NOMO-1 treated with dmso at 0.1 percent for 144 hours (cell line): ENCODE data around the gene GSTM1.
"Not testable (repeated sequence)": the region's sequence is repeated elsewhere in the genome, so short reads cannot be mapped to it uniquely, and the experiment has no call there.

Experiments used
- DNase-seq: peaks from one replicate; lab custom pipeline; 2025; ENCODE audit not compliant: unreplicated experiment; lab: John Stamatoyannopoulos, UW

Gene GSTM1

DNA sequence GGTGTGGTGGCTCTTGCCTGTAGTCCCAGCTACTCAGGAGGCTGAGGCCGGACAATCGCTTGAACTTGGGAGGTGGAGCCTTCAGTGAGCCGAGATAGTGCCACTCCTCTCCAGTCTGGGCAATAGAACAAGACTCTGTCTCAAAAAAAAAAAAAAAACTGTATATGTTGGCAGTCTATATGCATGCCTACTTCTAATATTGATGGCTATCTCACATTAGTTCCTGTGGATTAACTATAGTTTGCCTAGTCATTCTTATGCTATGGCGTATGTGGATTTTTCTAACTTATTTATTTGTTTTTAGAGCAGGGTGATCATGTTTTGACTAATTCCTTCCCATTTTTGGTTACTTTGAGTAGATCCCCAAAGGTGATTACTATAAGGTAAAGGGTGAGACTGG lies 9.4 kb downstream of the GSTM1 start:
- no peak for DNase-seq

DNA sequence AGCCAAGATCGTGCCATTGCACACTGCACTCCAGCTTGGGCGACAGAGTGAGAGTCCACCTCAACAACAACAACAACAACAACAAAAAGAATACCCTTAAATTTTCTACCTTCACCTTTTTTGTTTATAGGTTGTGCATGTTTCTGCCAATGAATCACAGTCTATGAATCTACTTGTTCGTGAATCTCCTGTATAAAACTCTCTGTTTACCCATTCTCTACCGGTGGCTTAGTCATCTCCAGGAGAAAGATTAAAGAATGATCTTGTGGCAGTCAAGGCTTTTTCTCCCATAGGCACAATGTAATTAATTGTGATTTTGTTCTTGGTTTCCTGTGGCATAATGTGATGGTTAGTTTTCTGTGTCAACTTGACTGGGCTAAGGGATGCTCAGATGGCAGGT lies 10.2 kb downstream of the GSTM1 start:
- DNase-seq: not testable (repeated sequence)

DNA sequence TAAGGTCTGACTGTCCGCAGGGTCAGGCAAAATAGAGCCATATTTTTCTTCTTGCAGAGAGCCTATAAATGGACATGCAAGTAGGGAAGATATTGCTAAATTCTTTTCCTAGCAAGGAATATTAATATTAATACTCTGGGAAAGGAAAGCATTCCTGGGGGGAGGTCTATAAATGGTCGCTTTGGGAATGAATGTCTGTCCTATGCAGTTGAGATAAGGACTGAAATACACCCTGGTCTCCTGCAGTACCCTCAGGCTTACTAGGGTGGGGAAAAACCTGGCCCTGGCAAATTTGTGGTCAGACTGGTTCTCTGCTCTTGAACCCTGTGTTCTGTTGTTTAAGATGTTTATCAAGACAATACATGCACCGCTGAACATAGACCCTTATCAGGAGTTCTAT lies 15.3 kb downstream of the GSTM1 start:
- not testable (repeated sequence) for DNase-seq

DNA sequence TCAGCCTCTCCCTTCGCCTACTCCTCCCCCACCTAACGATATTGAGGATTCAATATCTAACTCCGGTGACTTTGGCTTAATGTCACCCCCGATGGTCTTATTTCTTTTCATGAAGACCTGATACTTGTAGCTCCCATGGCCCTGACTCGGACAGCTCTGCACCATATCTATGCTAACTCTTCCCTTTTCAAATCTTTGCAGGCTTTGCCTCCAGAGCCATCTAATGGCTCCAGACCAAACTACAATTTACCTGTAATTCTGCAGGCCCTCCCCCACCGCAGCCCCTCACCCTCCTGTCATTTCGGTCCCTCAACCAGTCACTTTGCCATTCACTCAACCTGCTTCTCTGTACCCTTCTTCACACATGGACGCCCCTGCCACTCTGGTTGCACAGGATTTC lies 16.6 kb downstream of the GSTM1 start:
- no peak for DNase-seq

DNA sequence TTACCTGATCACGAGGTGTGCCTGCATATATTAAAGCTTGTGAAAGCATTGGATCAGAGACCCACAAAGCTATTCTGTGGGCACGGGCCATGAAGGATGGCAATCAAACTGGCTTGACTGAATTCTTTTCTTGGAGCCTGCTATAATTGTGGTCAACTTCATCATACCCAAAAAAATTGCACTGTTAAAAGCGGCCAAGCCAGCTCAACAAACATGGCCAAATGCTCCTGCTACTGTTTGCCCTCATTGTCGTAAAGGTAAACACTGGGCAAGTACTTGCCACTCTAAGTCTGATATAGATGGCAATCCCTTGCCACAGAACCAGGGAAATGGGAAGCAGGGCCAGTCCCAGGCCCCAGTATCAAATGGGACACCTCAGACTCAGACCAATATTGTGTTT lies 17.8 kb downstream of the GSTM1 start:
- no peak for DNase-seq

DNA sequence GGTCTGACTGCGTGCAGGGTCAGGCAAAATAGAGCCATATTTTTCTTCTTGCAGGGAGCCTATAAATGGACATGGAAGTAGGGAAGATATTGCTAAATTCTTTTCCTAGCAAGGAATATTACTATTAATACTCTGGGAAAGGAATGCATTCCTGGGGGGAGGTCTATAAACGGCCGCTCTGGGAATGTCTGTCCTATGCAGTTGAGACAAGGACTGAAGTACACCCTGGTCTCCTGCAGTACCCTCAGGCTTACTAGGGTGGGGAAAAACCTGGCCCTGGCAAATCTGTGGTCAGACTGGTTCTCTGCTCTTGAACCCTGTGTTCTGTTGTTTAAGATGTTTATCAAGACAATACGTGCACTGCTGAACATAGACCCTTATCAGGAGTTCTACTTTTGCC lies 21.3 kb downstream of the GSTM1 start:
- not testable (repeated sequence) for DNase-seq

DNA sequence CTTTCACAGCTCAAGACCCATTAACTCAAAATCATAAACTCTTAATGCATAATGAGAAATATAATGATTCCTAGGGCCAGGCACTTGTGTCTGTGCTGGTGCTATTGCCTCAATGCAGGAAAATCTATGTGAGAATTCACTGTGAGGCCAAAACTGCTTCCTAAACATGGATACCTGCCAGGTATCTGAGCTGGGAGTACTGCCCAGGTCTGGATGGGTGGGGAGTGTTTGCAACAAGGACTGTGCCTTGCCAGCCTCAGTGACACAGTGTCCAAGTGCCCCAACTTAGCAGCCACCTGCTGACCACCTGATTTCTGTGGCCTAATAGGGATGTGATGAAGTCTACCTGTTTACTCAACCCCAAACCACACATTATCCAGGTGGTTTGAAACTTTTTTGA lies 22.2 kb downstream of the GSTM1 start:
- DNase-seq: not testable (repeated sequence)

DNA sequence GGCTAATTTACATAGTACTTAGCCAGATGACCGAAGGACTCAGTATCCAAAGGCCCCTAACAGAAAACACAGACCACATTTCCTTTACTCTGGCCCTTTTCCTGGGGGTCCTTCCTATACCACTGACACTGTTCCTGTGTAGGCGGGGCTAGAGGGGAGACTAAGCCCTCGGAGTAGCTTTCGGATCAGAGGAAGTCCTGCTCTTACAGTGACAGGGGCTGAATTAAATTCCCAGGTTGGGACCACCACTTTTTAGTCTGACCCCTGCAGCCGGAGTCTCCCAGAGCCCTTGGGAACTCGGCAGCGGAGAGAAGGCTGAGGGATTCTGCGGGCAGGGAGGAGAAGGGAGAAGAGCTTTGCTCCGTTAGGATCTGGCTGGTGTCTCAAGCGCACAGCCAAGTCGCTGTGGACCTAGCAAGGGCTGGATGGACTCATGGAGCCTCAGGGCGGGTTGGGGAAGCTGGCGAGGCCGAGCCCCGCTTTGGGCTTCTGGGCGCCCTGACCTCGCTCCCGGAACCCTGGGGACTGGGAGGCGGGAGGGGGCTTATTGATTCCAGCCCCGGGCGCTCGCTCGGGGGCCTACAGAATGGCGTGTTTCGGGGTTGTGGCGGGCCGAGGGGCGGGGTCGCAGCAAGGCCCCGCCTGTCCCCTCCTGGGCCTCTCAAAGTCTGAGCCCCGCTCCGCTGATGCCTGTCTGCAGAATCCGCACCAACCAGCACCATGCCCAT lies 24.1 kb downstream of the GSTM1 start, which contains the start of gene GSTM5:
GSTM5 (plus strand) TSS at position 659 of the 728 bp plus-strand sequence; CDS start at position 721, 62 bp downstream.
- DNase-seq: not testable (repeated sequence)

DNA sequence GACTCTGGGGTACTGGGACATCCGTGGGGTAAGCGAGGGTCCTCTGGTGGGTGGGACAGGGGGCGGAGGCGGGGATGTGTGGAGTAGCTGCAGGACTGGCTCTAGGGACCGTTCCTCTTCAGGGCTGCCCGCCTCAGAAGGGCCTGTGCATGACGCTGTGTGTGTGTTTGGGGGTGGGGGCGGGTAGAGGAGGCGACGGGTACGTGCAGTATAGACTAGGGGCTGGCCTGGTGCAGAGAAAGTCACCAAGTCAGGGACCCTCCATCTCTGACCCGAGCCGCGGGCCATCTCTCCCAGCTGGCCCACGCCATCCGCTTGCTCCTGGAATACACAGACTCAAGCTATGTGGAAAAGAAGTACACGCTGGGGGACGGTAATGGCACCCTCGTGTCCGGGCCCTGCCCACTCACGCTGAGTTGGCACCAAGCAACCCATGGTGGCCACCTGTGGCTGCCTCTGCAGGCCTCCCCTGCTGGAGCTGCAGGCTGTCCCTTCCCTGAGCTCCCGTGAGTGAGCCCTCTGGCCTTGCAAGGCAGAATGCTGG lies 24.8 kb downstream of the GSTM1 start:
- DNase-seq: no peak

DNA sequence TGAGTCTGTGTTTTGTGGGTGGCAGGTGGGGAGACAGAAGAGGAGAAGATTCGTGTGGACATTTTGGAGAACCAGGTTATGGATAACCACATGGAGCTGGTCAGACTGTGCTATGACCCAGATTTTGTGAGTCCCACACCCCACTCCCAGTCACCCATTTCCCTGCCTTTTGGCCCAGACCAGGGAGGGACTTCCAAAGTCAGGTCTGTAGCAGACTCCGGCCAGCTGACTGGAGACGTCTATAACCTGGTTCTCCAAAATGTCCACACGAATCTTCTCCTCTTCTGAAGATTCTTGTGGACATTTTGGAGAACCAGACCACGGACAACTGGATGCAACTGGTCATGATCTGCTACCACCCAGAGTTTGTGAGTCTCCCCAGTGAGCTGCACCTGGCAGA lies 26.0 kb downstream of the GSTM1 start:
- DNase-seq: no peak

DNA sequence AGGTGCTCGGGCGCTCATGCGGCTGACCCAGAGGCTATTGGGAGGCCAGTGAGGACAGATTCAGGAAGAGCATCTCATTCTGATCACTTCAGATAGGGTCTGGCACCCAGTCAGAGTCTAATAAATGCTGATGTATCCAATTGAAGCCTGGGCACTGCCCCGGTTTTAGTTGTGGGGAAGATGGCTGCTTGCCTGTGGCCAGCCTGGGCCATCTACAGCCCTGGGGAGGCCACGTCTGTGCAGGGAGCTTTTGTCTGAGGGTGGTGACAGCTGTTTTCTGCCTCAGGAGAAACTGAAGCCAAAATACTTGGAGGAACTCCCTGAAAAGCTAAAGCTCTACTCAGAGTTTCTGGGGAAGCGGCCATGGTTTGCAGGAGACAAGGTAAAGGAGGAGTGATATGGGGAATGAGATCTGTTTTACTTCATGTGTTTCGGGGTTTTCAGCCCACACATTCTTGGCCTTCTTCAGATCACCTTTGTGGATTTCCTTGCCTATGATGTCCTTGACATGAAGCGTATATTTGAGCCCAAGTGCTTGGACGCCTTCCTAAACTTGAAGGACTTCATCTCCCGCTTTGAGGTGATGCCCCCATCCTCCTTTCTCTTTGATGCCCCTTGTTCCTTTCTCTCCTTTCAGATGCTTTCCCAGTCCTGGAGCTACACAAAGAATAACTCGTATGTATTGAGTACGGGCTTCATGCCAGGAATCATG lies 27.2 kb downstream of the GSTM1 start:
- no peak for DNase-seq

DNA sequence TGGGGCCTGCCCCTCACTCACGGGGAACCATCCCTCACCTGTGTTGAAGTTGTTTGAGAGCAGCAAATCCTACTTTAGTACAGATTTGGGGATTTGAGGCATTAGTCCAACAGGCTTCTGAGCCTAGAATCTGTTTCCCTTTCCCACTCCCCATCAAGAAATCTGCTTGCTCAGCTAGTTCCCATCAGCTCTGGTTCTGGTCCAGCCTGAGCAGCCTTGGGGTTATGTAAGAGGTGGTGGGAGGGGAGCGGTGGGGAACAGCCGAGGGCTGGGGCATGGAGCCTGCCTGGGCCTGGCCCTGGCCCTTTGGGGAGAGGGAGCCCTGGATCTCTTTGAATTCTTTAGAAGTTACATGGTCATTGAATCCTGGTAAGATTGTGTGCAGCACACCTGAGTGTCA lies 28.5 kb downstream of the GSTM1 start:
- no peak for DNase-seq

DNA sequence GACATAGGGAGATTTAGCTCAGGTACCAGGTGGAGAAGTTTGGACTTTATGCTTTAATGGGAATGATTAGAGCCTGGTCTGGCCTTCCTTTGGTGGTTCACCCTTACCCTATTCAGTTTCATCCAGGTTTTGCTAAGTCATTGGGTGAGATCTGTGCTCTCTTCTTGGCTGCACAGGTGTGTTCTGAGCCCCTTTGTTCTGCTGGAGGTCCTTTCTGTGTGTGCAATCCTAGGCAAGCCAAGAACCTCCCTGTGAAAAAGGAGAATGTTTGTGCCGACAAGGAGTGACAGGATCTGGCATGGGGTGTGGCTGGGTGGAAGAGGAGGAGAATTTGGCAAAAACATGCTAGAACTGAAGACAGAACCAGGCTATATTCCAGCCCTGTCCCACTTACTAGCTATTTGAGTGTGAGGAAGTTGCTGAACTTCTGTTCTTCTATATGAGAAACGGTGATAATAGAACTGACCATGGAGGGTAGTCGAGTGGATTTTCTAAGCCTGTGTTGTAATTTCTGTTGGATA lies 29.0 kb downstream of the GSTM1 start:
- DNase-seq: no peak

DNA sequence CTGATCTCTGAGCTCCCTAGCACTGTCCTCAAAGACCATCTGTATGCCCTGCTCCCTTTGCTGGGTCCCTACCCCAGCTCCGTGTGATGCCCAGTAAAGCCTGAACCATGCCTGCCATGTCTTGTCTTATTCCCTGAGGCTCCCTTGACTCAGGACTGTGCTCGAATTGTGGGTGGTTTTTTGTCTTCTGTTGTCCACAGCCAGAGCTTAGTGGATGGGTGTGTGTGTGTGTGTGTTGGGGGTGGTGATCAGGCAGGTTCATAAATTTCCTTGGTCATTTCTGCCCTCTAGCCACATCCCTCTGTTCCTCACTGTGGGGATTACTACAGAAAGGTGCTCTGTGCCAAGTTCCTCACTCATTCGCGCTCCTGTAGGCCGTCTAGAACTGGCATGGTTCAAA lies 30.1 kb downstream of the GSTM1 start:
- DNase-seq: no peak

DNA sequence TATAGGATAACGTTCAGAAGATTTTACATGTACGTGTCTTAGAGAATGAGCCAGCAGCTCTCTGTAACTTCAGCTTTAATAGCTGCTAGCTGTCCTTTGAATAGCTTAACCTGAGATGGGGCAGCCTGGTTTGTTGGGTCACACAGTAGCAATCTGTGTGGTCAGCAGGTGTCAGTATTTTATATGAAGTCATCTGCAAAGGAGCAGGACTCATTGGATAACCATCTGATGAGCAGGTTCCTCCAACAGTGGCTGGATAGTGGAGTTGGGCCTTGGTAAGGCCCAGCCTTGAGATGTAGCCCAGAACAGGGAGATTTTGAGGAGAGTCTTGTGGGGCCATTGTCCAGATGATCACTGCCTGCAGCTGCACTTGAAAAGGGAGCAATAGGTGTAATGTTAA lies 30.9 kb downstream of the GSTM1 start:
- DNase-seq: no peak

DNA sequence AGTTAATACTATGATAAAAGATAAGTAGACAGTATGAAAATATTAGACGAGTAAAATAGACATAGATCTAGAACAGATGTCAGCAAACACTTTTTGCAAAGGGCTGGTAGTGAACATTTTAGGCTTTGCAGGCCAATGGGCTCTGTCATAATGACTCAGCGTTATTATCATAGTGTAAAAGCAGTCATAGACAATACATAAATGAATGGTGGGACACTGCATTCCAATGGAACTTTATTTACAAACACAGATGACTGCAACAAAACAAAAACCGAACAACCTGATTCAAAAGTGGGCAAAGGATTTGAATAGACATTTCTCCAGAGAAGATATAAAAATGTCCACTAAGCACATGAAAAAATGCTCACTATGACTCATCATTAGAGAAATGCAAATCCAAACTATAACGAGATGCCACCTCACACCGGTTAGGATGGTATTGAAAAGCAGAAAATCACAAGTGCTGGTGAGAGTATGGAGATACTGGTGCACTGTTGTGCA lies 31.8 kb downstream of the GSTM1 start:
- DNase-seq: no peak

DNA sequence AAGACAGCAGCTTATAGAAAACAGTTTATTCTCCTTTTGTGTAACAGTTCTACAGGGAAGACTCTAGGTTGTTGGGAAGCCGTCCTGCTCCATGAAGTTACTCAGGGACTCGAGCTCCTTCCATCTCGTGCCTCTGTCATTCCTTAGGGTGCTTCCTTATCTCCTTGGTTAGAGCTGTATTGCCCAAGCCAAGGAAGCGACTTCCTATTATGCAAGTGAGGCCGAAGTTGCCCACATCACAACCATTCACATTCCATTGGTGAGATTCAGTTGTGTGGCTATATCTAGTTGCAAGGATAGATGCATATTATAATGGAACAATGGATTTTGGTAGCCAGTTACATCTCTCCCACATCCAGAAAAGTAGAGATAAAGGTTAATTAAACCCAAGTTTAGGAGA lies 33.4 kb downstream of the GSTM1 start:
- DNase-seq: no peak

DNA sequence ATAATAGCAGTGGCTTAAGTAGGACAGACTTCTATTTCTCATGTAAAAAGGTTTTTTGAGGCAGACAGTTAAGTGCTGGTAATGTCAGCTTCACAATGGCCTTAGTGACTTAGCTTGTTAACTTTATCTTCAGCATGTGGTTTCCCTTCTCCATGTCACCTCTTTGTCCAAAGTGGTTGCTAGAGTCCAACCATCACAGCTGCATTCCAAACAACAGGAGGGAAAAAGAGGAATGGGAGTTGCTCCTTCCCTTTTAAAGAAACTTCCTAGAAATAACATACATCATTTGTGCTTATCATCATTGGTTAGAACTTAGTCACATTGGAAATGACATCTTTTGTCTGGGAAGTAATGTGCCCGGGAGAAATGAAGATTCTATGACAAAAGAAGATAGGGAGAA lies 34.4 kb downstream of the GSTM1 start:
- no peak for DNase-seq

DNA sequence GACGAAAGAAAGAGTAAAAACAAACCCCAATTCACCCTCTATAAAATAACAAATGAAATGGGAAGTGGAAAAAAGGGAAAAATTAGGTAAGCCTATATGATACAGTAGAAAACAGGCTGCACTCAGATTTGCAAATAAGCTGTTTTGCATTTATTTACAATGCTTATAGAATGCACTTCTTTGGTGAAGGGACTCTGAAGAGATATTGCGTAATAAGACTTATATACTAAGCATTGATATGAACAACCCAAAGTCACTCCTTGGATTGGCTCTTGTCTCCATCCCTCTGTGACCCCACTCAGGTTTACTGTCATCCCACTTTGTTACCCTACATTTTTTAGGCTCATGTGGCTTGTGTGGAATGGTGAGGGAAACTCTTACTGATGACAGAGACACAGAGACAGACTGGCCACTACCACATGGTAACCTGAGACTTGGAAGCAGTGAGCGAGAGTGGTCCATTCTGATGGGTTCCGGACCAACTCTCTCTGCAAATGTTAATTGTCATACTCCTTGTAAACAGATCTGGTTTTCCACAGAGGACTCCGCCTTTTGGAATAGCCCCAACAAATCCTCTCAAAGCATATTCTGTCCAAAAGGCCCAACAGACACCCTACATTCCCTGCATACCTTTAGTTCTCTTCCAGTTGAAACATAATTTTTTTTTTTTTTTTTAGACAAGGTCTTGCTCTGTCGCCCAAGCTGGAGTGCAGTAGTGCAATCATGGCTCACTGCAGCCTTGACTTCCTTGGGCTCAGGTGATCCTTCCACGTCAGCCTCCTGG lies 35.5 kb downstream of the GSTM1 start:
- DNase-seq: no peak

DNA sequence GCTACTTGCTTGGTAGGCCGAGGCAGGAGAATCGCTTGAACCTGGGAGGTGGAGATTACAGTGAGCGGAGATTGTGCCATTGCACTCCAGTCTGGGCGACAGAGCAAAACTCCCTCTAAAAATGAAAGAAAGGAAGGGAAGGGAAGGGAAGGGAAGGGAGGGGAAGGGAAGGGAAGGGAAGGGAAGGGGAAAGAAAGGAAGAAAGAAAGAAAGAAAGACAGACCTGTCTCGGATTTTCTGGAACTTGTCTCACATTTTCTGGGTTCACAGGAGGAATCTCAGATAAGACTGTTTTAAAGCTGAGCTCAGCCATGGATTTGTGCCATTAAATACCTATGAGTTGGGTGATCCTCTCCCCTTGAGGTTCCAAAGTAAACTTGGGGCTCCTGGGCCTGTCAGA lies 37.3 kb downstream of the GSTM1 start:
- DNase-seq: no peak

DNA sequence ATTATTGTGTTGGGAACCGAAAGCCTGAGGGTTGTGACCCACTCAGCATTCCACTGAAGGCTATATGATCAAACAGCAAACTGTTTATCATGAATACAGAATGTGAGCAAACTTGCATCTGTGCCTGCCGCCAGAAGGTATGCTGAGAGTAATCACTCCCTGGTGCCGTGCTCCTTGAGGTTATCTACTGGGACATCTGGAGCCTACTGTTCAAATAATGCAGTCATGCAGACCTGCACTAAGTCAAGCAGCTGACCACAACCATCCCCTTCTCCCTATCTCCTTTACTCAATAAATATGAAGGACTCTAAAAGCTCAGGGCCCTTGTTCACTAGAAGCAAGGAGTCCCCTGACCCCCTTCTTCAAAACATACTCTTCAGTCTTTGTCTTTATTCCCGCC lies 37.9 kb downstream of the GSTM1 start:
- DNase-seq: no peak
